ENCODE measurements around the gene PLK5. TPM values are rescaled to one million over a fixed set of nuclear protein-coding genes. Genes with fewer than 3 reads are reported as not detected.

Gene PLK5
- total and polyA plus RNA-seq, 2 experiments from 2014 or later, result 0.97 to 1.2 TPM

- TF ChIP-seq ETS1 (IDR thresholded peaks at IDR 0.05) (no peak), STAT1 (IDR thresholded peaks at IDR 0.05; ENCODE audit: unreplicated experiment) (no peak), CREB1 (CRISPR knock-in tag; IDR thresholded peaks at IDR 0.05; ENCODE audit: low read depth) (no peak), NANOG (IDR thresholded peaks at IDR 0.05; ENCODE audit: borderline replicate concordance) (no peak), JUNB (IDR thresholded peaks at IDR 0.05; ENCODE audit: unreplicated experiment) (no peak), REST (IDR thresholded peaks at IDR 0.05; ENCODE audit: unreplicated experiment) (no peak)
Observed at GRCh38 chr19:1584500-1585242, 60.8 kb downstream of the PLK5 start (continued).

- no peaks in the 10 kb centered on the region for H3K9me2 ChIP-seq (ENCODE audit: insufficient read depth)
- no peaks in the 10 kb centered on the region; the same call in 1 of the 2 replicates for H3K4me1 ChIP-seq (ENCODE audit: insufficient read depth)
- peaks cover 15% of the 10 kb centered on the region for H4K20me1 ChIP-seq (replicated peaks; ENCODE audit: insufficient read depth)
- peak overlapping the region; percentile 73; the same call in 1 of the 2 replicates for H3K27ac Mint-ChIP-seq
- DNase-seq (ENCODE audit: low spot score) (no peak), ATAC-seq (no peak)
- no peaks in the 10 kb centered on the region; the same call in 1 of the 2 replicates for H3K36me3 ChIP-seq (ENCODE audit: insufficient read depth)
- peaks cover 6% of the 10 kb centered on the region; the same call in 1 of the 2 replicates for H3F3A ChIP-seq (replicated peaks; ENCODE audit: low read depth)
- no peak overlapping the region for H2AFZ ChIP-seq
- no peaks in the 10 kb centered on the region for H3K27me3 ChIP-seq (ENCODE audit: insufficient read depth)
- H3K79me2 ChIP-seq (replicated peaks; ENCODE audit: insufficient read depth), result peaks cover 45% of the 10 kb centered on the region
- no peaks in the 10 kb centered on the region for H3K9me3 Mint-ChIP-seq
- H3K4me2 ChIP-seq, result no peak overlapping the region
- no peak overlapping the region for H3K27ac ChIP-seq (ENCODE audit: low read depth)
- no peak overlapping the region for H3K4me3 ChIP-seq
- no peaks in the 10 kb centered on the region; the same call in 1 of the 3 replicates for H3K4me1 Mint-ChIP-seq
- no peak overlapping the region for H3K4me3 Mint-ChIP-seq
- peaks cover 8% of the 10 kb centered on the region for H3K27me3 Mint-ChIP-seq (ENCODE audit: insufficient read depth, low read depth, poor library complexity)
- H3K36me3 Mint-ChIP-seq (ENCODE audit: low read depth), result peaks cover 64% of the 10 kb centered on the region
- TF ChIP-seq CTCF (conservative IDR thresholded peaks at IDR 0.05; ENCODE audit: low read depth in 2 of 2) (no peak), ETS1 (IDR thresholded peaks at IDR 0.05) (no peak), REST (IDR thresholded peaks at IDR 0.05; ENCODE audit: unreplicated experiment) (no peak), POLR2AphosphoS5 (IDR thresholded peaks at IDR 0.05; ENCODE audit: low read depth) (no peak), EZH2 (IDR thresholded peaks at IDR 0.05; ENCODE audit: low read depth, unreplicated experiment) (no peak), ZNF114 (CRISPR knock-in tag; IDR thresholded peaks at IDR 0.05) (no peak)
Observed at GRCh38 chr19:1585243-1585580, 61.3 kb downstream of the PLK5 start.

All from GM23338 (cell line).